ENCODE data around the gene ST3GAL6.

ST3GAL6 gene

GRCh38 chr3:98763076-98763475 lies at the start of gene ST3GAL6:
ST3GAL6 (plus strand) TSS chr3:98763340; CDS start chr3:98768441, 5,101 bp downstream.
- no peak for DNase-seq

GRCh38 chr3:98713984-98714383 lies 49.2 kb upstream of the ST3GAL6 start:
- no peak for DNase-seq

- no peak for DNase-seq
Observed at GRCh38 chr3:98717584-98717983, 45.6 kb upstream of the ST3GAL6 start.

- no peak for DNase-seq
Observed at GRCh38 chr3:98718730-98719129, 44.4 kb upstream of the ST3GAL6 start.

- DNase-seq: no peak
Observed at GRCh38 chr3:98721776-98722175, 41.4 kb upstream of the ST3GAL6 start.

GRCh38 chr3:98722389-98722788 lies 40.8 kb upstream of the ST3GAL6 start:
- no peak for DNase-seq

GRCh38 chr3:98725352-98725751 lies 37.8 kb upstream of the ST3GAL6 start:
- no peak for DNase-seq

- no peak for DNase-seq
Observed at GRCh38 chr3:98726084-98726483, 37.1 kb upstream of the ST3GAL6 start.

GRCh38 chr3:98727638-98728037 lies 35.5 kb upstream of the ST3GAL6 start:
- no peak for DNase-seq

- no peak for DNase-seq
Observed at GRCh38 chr3:98728672-98729071, 34.5 kb upstream of the ST3GAL6 start.

GRCh38 chr3:98730338-98730737 lies 32.8 kb upstream of the ST3GAL6 start:
- DNase-seq: no peak

- DNase-seq: no peak
Observed at GRCh38 chr3:98730886-98731537, 32.1 kb upstream of the ST3GAL6 start.

GRCh38 chr3:98731720-98732285 lies 31.3 kb upstream of the ST3GAL6 start:
- DNase-seq: no peak

- DNase-seq: no peak
Observed at GRCh38 chr3:98732286-98733052, 30.7 kb upstream of the ST3GAL6 start.

- DNase-seq: no peak
Observed at GRCh38 chr3:98733053-98733811, 29.9 kb upstream of the ST3GAL6 start.

GRCh38 chr3:98733812-98734281 lies 29.3 kb upstream of the ST3GAL6 start:
- no peak for DNase-seq

- DNase-seq: no peak
Observed at GRCh38 chr3:98734306-98734705, 28.8 kb upstream of the ST3GAL6 start.

- no peak for DNase-seq
Observed at GRCh38 chr3:98734735-98735134, 28.4 kb upstream of the ST3GAL6 start.

- DNase-seq: no peak
Observed at GRCh38 chr3:98735296-98735695, 27.8 kb upstream of the ST3GAL6 start.

- no peak for DNase-seq
Observed at GRCh38 chr3:98735761-98736269, 27.3 kb upstream of the ST3GAL6 start.

- DNase-seq: no peak
Observed at GRCh38 chr3:98737301-98737700, 25.8 kb upstream of the ST3GAL6 start.

GRCh38 chr3:98739266-98739665 lies 23.9 kb upstream of the ST3GAL6 start:
- DNase-seq: no peak

GRCh38 chr3:98740324-98740723 lies 22.8 kb upstream of the ST3GAL6 start:
- DNase-seq: no peak

Data from NCI-H446 (cell line).